ENCODE data around the gene HBS1L.
"Not testable (repeated sequence)": the region's sequence is repeated elsewhere in the genome, so short reads cannot be mapped to it uniquely, and the experiment has no call there.

GRCh38 chr6:135058299-135058698 is 3.7 kb upstream of the HBS1L start:
- not testable (repeated sequence) for TF ChIP-seq POLR2A, CTCF (IDR thresholded peaks at IDR 0.05)
